Measurements from ENCODE around the gene CLHC1.
"Not testable (repeated sequence)": the region's sequence is repeated elsewhere in the genome, so short reads cannot be mapped to it uniquely, and the experiment has no call there.

The CLHC1 gene

DNA sequence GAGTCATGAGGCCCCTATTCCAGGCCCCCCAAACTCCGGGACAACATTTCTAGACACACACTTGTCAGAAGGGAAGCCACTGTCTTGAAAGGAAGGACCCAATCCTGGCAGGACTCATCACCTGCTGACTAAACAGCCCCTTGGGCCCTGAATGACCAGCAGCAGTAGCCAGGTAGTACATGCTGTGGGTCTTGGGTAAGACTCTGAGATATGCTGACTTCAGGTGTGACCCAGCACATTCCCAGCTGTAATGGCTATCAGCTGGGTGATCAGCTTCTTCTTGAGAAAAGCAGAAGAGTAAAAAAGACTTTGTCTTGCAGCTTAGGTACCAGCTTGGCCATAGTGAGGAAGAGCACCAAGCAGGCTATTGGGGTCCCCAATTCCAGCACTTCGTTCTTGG is 35.6 kb downstream of the CLHC1 start:
- Histone ChIP-seq H3K27me3 (ENCODE audit: low read depth, low read length) (no peaks in the 10 kb centered on the region), H3K9me3 (ENCODE audit: control insufficient read depth in 1 of 2, low read length in 2 of 2) (peaks cover 0 to 4% of the 10 kb centered on the region in 2 donors), H3K4me1 (ENCODE audit: control insufficient read depth in 1 of 2, insufficient read depth in 2 of 2, low read length in 2 of 2) (no peaks in the 10 kb centered on the region), H3K27ac (ENCODE audit: low read length) (no peak overlapping the region), H3K4me3 (ENCODE audit: low read depth in 1 of 2, low read length in 2 of 2) (no peak overlapping the region), H3K36me3 (ENCODE audit: control insufficient read depth in 1 of 2, insufficient read depth in 2 of 2, low read length in 2 of 2) (peaks cover 0 to 25% of the 10 kb centered on the region in 2 donors)

DNA sequence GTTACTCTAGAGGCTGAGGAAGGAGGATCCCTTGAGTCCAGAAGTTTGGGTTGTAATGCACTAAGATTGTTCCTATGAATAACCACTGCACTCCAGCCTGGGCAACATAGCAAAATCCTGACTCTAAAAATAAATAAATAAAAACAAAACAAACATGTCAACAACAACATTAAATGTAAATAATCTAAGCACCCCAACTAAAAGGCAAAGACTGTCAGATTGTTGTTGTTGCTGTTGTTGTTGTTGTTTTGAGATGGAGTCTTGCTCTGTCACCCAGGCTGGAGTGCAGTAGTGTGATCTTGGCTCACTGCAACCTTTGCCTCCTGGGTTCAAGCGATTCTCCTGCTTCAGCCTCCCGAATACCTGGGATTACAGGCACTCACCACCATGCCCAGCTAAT is 40.2 kb downstream of the CLHC1 start:
- not testable (repeated sequence) for H3K4me1 ChIP-seq (ENCODE audit: control insufficient read depth in 1 of 2, insufficient read depth in 2 of 2, low read length in 2 of 2); H3K4me3 ChIP-seq (ENCODE audit: low read depth in 1 of 2, low read length in 2 of 2); H3K27me3 ChIP-seq (ENCODE audit: low read depth, low read length); H3K27ac ChIP-seq (ENCODE audit: low read length); H3K9me3 ChIP-seq (ENCODE audit: control insufficient read depth in 1 of 2, low read length in 2 of 2)
- H3K36me3 ChIP-seq (ENCODE audit: control insufficient read depth in 1 of 2, insufficient read depth in 2 of 2, low read length in 2 of 2), result peaks cover 0 to 26% of the 10 kb centered on the region in 2 donors

DNA sequence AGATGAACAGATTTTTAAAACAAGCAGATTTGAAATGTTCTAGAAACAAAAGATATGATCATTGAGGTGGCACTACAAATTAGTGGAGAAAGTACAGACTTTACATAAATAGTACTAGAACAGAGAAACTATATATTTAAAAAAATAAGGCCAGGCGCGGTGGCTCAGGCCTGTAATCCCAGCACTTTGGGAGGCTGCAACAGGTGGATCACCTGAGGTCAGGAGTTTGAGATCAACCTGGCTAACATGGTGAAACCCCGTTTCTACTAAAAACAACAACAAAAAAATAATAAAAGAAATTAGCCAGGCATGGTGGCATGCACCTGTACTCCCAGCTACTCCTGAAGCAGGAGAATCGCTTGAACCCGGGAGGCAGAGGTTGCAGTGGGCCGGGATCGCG is 45.3 kb downstream of the CLHC1 start:
- not testable (repeated sequence) for H3K9me3 ChIP-seq (ENCODE audit: control insufficient read depth in 1 of 2, low read length in 2 of 2); H3K36me3 ChIP-seq (ENCODE audit: control insufficient read depth in 1 of 2, insufficient read depth in 2 of 2, low read length in 2 of 2); H3K27ac ChIP-seq (ENCODE audit: low read length); H3K4me3 ChIP-seq (ENCODE audit: low read depth in 1 of 2, low read length in 2 of 2); H3K4me1 ChIP-seq (ENCODE audit: control insufficient read depth in 1 of 2, insufficient read depth in 2 of 2, low read length in 2 of 2); H3K27me3 ChIP-seq (ENCODE audit: low read depth, low read length)

DNA sequence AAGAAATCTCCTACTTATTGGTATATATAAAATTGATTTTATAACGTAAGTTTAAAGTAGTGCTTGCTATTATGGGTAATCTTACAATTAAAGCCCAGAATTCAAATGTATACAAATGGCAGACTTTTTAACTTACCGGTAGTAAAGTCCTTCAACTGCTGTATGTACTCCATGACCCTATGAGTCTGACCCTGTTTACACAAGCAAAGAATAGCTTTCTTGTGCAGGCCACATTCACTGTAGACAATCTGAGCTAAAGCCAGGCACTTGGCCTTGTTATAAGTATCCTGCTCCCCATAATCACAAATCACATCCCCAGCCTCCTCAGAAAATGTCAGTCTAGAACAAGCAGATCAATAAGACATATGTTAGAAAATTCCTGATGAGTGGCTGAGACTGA is 51.7 kb downstream of the CLHC1 start:
- H3K4me1 ChIP-seq (ENCODE audit: control insufficient read depth in 1 of 2, insufficient read depth in 2 of 2, low read length in 2 of 2), result no peaks in the 10 kb centered on the region
- no peaks in the 10 kb centered on the region for H3K9me3 ChIP-seq (ENCODE audit: control insufficient read depth in 1 of 2, low read length in 2 of 2)
- H3K36me3 ChIP-seq (ENCODE audit: control insufficient read depth in 1 of 2, insufficient read depth in 2 of 2, low read length in 2 of 2), result no peaks in the 10 kb centered on the region
- no peak overlapping the region for H3K4me3 ChIP-seq (ENCODE audit: low read depth in 1 of 2, low read length in 2 of 2)
- H3K27me3 ChIP-seq (ENCODE audit: low read depth, low read length), result no peaks in the 10 kb centered on the region
- no peak overlapping the region for H3K27ac ChIP-seq (ENCODE audit: low read length)

DNA sequence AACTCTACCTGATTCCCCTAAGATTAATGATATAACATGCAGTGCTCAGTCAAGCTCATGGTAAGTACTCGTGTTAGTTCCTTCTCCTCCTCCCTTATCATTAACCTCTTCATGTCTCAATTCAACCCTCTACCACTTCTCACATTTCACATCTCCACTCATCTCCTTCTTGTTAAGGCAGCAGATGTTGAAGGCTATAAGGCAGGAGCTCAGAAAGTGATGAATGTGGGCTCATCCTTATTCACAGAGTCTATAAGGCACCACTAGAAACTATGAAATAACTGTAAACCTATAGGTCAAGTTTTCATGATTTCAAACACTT is 56.0 kb downstream of the CLHC1 start:
- H3K27me3 ChIP-seq (ENCODE audit: low read depth, low read length), result no peaks in the 10 kb centered on the region
- no peak overlapping the region for H3K27ac ChIP-seq (ENCODE audit: low read length)
- no peaks in the 10 kb centered on the region for H3K4me1 ChIP-seq (ENCODE audit: control insufficient read depth in 1 of 2, insufficient read depth in 2 of 2, low read length in 2 of 2)
- H3K36me3 ChIP-seq (ENCODE audit: control insufficient read depth in 1 of 2, insufficient read depth in 2 of 2, low read length in 2 of 2), result no peaks in the 10 kb centered on the region
- H3K4me3 ChIP-seq (ENCODE audit: low read depth in 1 of 2, low read length in 2 of 2), result no peak overlapping the region
- H3K9me3 ChIP-seq (ENCODE audit: control insufficient read depth in 1 of 2, low read length in 2 of 2), result no peaks in the 10 kb centered on the region

DNA sequence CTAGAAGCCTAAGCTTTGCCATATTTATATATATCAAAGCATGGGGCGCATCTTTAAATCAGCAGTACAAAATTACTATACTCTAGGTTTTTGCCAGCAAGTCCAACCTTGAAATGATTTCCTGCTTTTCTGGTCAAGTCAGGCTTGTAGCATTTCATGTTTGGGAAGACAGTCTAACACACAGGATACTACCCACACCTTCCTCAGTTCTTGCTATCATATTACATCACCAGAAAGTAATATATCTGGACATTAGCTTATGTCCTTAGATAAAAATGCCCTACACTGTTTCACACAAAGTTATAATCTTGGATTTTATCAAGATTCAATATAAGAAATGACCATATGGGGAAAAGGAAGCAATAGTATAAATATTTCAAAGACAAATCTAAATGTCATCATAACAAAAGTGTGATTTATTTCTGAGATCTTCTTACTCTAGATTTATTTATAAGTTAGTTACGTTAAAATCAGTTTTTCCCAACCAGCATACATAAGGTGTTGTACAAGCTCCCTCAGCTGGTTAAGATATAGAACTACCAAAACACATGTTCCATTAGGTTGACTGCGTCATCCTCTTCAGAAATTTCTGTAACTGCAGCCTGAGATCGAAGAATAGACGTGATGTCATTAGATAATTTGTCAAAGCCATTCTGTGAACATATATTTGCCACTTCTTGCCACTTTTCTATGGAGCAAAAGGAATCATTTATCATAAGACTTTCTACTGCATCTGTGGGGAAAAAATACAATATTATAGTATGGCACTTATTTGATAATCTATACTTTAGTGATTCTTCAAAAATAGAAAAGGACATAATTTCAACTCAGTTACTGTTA is 56.6 kb downstream of the CLHC1 start:
- Histone ChIP-seq H3K4me1 (ENCODE audit: control insufficient read depth in 1 of 2, insufficient read depth in 2 of 2, low read length in 2 of 2) (no peaks in the 10 kb centered on the region), H3K27me3 (ENCODE audit: low read depth, low read length) (no peaks in the 10 kb centered on the region), H3K36me3 (ENCODE audit: control insufficient read depth in 1 of 2, insufficient read depth in 2 of 2, low read length in 2 of 2) (no peaks in the 10 kb centered on the region), H3K9me3 (ENCODE audit: control insufficient read depth in 1 of 2, low read length in 2 of 2) (no peaks in the 10 kb centered on the region), H3K4me3 (ENCODE audit: low read depth in 1 of 2, low read length in 2 of 2) (no peak overlapping the region), H3K27ac (ENCODE audit: low read length) (no peak overlapping the region)

DNA sequence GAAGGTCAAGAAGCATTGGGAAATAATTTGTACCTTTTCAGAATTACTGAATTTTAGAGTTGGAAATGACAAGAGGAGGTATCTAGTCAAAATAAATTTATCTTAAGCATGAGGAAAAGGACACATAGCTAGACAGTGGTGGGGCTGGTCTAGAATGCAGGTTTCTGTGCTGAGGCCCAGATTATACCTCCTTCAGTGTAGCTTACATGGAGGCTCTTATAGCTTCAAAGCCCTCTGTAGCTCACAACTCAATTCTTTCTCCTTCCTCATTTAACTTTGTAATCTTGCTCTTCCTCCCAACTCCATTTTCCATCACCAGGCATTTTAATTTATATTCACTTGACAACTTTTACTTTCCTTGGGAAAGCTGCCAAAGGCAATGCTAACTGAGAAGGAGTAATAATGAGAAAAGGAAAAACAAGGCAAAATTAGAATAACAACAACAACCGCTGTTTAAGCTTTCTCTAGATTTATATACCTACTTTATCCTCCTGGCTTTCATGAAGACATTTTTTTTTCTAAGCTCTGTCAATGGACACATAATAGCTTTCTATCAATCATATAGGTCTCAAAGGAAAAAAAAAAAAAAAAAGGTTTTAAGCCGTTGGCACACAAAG is 58.5 kb downstream of the CLHC1 start:
- no peaks in the 10 kb centered on the region for H3K27me3 ChIP-seq (ENCODE audit: low read depth, low read length)
- no peak overlapping the region for H3K27ac ChIP-seq (ENCODE audit: low read length)
- peaks cover 0 to 2% of the 10 kb centered on the region in 2 donors for H3K4me1 ChIP-seq (ENCODE audit: control insufficient read depth in 1 of 2, insufficient read depth in 2 of 2, low read length in 2 of 2)
- H3K36me3 ChIP-seq (ENCODE audit: control insufficient read depth in 1 of 2, insufficient read depth in 2 of 2, low read length in 2 of 2), result no peaks in the 10 kb centered on the region
- H3K9me3 ChIP-seq (ENCODE audit: control insufficient read depth in 1 of 2, low read length in 2 of 2), result no peaks in the 10 kb centered on the region
- no peak overlapping the region for H3K4me3 ChIP-seq (ENCODE audit: low read depth in 1 of 2, low read length in 2 of 2)

- Histone ChIP-seq H3K36me3 (ENCODE audit: control insufficient read depth in 1 of 2, insufficient read depth in 2 of 2, low read length in 2 of 2) (peaks cover 0 to 3% of the 10 kb centered on the region in 2 donors), H3K27ac (ENCODE audit: low read length) (no peak overlapping the region), H3K4me3 (ENCODE audit: low read depth in 1 of 2, low read length in 2 of 2) (no peak overlapping the region), H3K4me1 (ENCODE audit: control insufficient read depth in 1 of 2, insufficient read depth in 2 of 2, low read length in 2 of 2) (peaks cover 8 to 15% of the 10 kb centered on the region in 2 donors), H3K9me3 (ENCODE audit: control insufficient read depth in 1 of 2, low read length in 2 of 2) (no peaks in the 10 kb centered on the region), H3K27me3 (ENCODE audit: low read depth, low read length) (no peaks in the 10 kb centered on the region)
Measured at GRCh38 chr2:55169915-55170314, 62.2 kb downstream of the CLHC1 start.

- Histone ChIP-seq H3K4me3 (ENCODE audit: low read depth in 1 of 2, low read length in 2 of 2) (no peak overlapping the region), H3K27me3 (ENCODE audit: low read depth, low read length) (no peaks in the 10 kb centered on the region), H3K4me1 (ENCODE audit: control insufficient read depth in 1 of 2, insufficient read depth in 2 of 2, low read length in 2 of 2) (peaks cover 8 to 19% of the 10 kb centered on the region in 2 donors), H3K27ac (ENCODE audit: low read length) (peak overlapping the region; percentile 33), H3K36me3 (ENCODE audit: control insufficient read depth in 1 of 2, insufficient read depth in 2 of 2, low read length in 2 of 2) (peaks cover 0 to 3% of the 10 kb centered on the region in 2 donors), H3K9me3 (ENCODE audit: control insufficient read depth in 1 of 2, low read length in 2 of 2) (no peaks in the 10 kb centered on the region)
Measured at GRCh38 chr2:55169359-55169758, 62.7 kb downstream of the CLHC1 start.

DNA sequence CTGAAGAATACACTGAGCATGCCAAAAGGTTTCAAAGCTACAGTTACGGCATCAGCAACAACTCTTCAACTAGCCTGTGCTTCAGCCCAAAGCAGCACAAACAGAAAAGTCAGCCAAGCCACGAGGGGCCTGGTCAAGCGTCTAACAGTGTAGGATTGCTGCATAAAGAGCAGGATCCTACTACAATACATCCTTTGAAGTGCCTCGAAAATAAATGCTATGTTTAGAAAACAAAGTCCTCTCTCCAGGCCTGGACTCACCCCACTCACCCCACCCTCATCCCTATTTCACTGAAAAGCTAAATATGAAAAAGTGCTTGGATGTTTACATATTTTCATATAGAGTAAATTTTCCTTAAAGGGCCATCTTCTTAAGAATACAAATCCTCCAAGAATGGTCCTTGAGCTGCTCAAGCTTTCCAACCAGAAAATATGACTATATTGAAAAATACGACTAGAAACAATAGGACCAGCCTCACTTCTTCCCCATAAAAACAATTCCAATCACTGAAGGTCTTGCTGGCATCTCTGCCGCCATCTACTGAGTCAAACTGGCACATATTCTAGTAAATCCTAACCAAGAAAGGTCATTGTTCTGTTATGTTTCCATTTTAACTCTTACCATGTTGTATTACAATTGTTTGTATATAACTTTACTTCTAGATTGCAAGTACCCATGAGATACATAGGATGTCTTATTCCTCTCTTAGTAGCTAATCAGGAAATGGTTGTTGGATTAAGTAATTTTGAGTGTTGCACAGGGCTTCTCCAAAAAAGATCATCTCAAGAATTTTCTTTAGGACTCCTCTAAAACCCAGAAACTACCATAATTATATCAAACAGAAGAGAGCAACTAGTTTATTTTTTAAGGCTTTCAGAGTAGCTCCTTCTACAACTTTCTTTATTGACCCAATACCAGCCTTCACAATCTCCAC is 63.6 kb downstream of the CLHC1 start:
- H3K27ac ChIP-seq (ENCODE audit: low read length), result peak overlapping the region; percentile 33
- H3K36me3 ChIP-seq (ENCODE audit: control insufficient read depth in 1 of 2, insufficient read depth in 2 of 2, low read length in 2 of 2), result peaks cover 0 to 3% of the 10 kb centered on the region in 2 donors
- H3K4me3 ChIP-seq (ENCODE audit: low read depth in 1 of 2, low read length in 2 of 2), result no peak overlapping the region
- H3K4me1 ChIP-seq (ENCODE audit: control insufficient read depth in 1 of 2, insufficient read depth in 2 of 2, low read length in 2 of 2), result peaks cover 13 to 25% of the 10 kb centered on the region in 2 donors
- H3K27me3 ChIP-seq (ENCODE audit: low read depth, low read length), result no peaks in the 10 kb centered on the region
- no peaks in the 10 kb centered on the region for H3K9me3 ChIP-seq (ENCODE audit: control insufficient read depth in 1 of 2, low read length in 2 of 2)

DNA sequence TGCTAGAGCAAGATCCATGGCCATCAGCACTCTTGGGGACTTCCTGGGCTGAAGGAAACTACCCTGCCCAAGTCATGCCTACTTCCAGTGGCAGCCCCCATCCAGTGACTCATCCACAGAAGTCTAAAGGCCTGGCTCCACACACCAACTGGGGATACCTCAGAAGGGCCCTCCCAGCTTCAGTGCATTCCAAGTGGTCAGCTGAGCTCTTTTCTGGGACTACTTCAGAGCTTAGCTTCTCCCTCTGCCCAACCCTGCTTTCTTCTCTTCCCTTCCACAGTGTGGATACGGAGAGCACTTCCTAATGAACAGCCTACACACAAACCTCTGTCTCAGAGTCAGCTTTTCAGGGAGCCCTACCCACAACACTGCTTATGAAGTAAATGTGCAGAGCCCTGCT is 66.5 kb downstream of the CLHC1 start:
- H3K4me3 ChIP-seq (ENCODE audit: low read depth in 1 of 2, low read length in 2 of 2), result no peak overlapping the region
- H3K27me3 ChIP-seq (ENCODE audit: low read depth, low read length), result no peaks in the 10 kb centered on the region
- H3K36me3 ChIP-seq (ENCODE audit: control insufficient read depth in 1 of 2, insufficient read depth in 2 of 2, low read length in 2 of 2), result peaks cover 0 to 3% of the 10 kb centered on the region in 2 donors
- no peaks in the 10 kb centered on the region for H3K9me3 ChIP-seq (ENCODE audit: control insufficient read depth in 1 of 2, low read length in 2 of 2)
- peaks cover 21 to 31% of the 10 kb centered on the region in 2 donors for H3K4me1 ChIP-seq (ENCODE audit: control insufficient read depth in 1 of 2, insufficient read depth in 2 of 2, low read length in 2 of 2)
- H3K27ac ChIP-seq (ENCODE audit: low read length), result no peak overlapping the region

Data from muscle layer of duodenum (tissue), 2 donors.